Endothelial cell of umbilical vein (primary cell): Measurements from ENCODE around the gene ARF1. TPM values are rescaled to one million over a fixed set of nuclear protein-coding genes. Genes with fewer than 3 reads are reported as not detected.

Experiments
- BruUV-seq: library from RNA; stranded (reverse); fragments of 400-500 nt; replicated peaks from 2 replicates; lab custom pipeline; 2021; lab: Mats Ljungman, UMichigan
- CTCF ChIA-PET: fragments of 300-600, 350-600 bp; sonication (Branson Sonifier 250); formaldehyde crosslinking; loops from one replicate; lab custom pipeline; 2021; ENCODE audit warnings: antibody characterized with exemption, inconsistent platforms; lab: Charles Lee
- POLR2A ChIA-PET: fragments of 300-600, 350-600 bp; sonication (Branson Sonifier 250); formaldehyde crosslinking; loops from one replicate; lab custom pipeline; 2021; ENCODE audit warnings: antibody characterized with exemption, inconsistent platforms; lab: Charles Lee
- DNase-seq: peaks from one replicate; pipeline ENCODE4 v3.0.0-alpha.2; 2011; ENCODE audit warnings: low read depth, low spot score
- FAIRE-seq: peaks from 2 replicates; lab custom pipeline; 2011; peaks lifted over from hg19 to GRCh38; lab: Jason Lieb, UNC
- H2AFZ ChIP-seq: 2 replicates; pipeline ENCODE4 v1.6.0; 2012; ENCODE audit warnings: low read depth, low read length, control low read depth, inconsistent platforms
- H3K27ac ChIP-seq: 2 replicates; pipeline ENCODE4 v1.5.1; 2011; ENCODE audit warnings: low read depth, mild to moderate bottlenecking, control low read depth, low read length, moderate library complexity; ENCODE audit not compliant: insufficient read depth
- H3K27me3 ChIP-seq, 2 experiments: 2 replicates each; pipeline versions ENCODE4 v1.6.0 to v1.6.1; 2011; ENCODE audit warnings: low read length in 2 of 2, mixed read lengths in 1 of 2; ENCODE audit not compliant: control insufficient read depth in 2 of 2, insufficient read depth in 2 of 2
- H3K36me3 ChIP-seq, 2 experiments: 2 replicates in 1 of 2; 3 replicates in 1 of 2; pipeline ENCODE4 v1.5.1; 2011; ENCODE audit warnings: low read length in 2 of 2, mild to moderate bottlenecking in 1 of 2, moderate library complexity in 1 of 2; ENCODE audit not compliant: control insufficient read depth in 2 of 2, insufficient read depth in 2 of 2; ENCODE audit errors: extremely low read depth in 1 of 2
- H3K4me1 ChIP-seq: 3 replicates; pipeline ENCODE4 v1.5.1; 2011; ENCODE audit warnings: mild to moderate bottlenecking, low read length; ENCODE audit not compliant: control insufficient read depth, insufficient read depth; ENCODE audit errors: extremely low read depth
- H3K4me2 ChIP-seq: 2 replicates; pipeline ENCODE4 v1.6.1; 2011; ENCODE audit warnings: low read length, control low read depth, mixed read lengths; ENCODE audit not compliant: insufficient read depth
- H3K4me3 ChIP-seq, 3 experiments: fragments of 200-600 bp in 1 of 3; sonication (generic), shearing (Covaris generic) in 1 of 3; replicated peaks in 1 of 3; 2 replicates each; pipeline ENCODE4 v1.5.1; 2011 to 2016; ENCODE audit warnings: control low read depth in 3 of 3, low read length in 3 of 3, mild to moderate bottlenecking in 2 of 3, inconsistent platforms in 1 of 3, low read depth in 1 of 3, moderate library complexity in 1 of 3; ENCODE audit not compliant: insufficient read depth in 1 of 3
- H3K79me2 ChIP-seq: 2 replicates; pipeline ENCODE4 v1.6.0; 2012; ENCODE audit warnings: low read length, inconsistent platforms; ENCODE audit not compliant: control insufficient read depth, insufficient read depth
- H3K9ac ChIP-seq: replicated peaks from 2 replicates; pipeline ENCODE3; 2011; ENCODE audit warnings: low read length, control low read depth; ENCODE audit not compliant: insufficient read depth; ENCODE audit errors: extremely low read depth
- H3K9me1 ChIP-seq: replicated peaks from 3 replicates; pipeline ENCODE4 v1.6.0; 2011; ENCODE audit warnings: mild to moderate bottlenecking, low read length; ENCODE audit not compliant: control insufficient read depth, insufficient read depth; ENCODE audit errors: extremely low read depth
- H3K9me3 ChIP-seq: replicated peaks from 2 replicates; pipeline ENCODE4 v1.5.1; 2012; ENCODE audit warnings: low read length, inconsistent platforms; ENCODE audit not compliant: control insufficient read depth, insufficient read depth
- H4K20me1 ChIP-seq: replicated peaks from 2 replicates; pipeline ENCODE3; 2011; ENCODE audit warnings: mild to moderate bottlenecking, low read length; ENCODE audit not compliant: control insufficient read depth, insufficient read depth; ENCODE audit errors: extremely low read depth
- EZH2 ChIP-seq: IDR thresholded peaks from 2 replicates; pipeline ENCODE4 v1.6.1; 2012; ENCODE audit warnings: borderline replicate concordance, low read depth, mild to moderate bottlenecking, moderate library complexity, low read length, inconsistent platforms; ENCODE audit not compliant: severe bottlenecking
- FOS ChIP-seq: IDR thresholded peaks from 2 replicates; pipeline ENCODE4 v1.6.1; 2011; ENCODE audit warnings: mild to moderate bottlenecking, low read length, moderate library complexity, borderline replicate concordance; ENCODE audit not compliant: insufficient read depth
- GATA2 ChIP-seq: IDR thresholded peaks from 2 replicates; pipeline ENCODE4 v1.7.0; 2011; ENCODE audit warnings: low read depth, mild to moderate bottlenecking, moderate library complexity, mixed read lengths, low read length; ENCODE audit not compliant: insufficient read length, insufficient read depth
- JUN ChIP-seq: IDR thresholded peaks from 2 replicates; pipeline ENCODE4 v1.6.1; 2011; ENCODE audit warnings: borderline replicate concordance, low read depth; ENCODE audit not compliant: insufficient read length, insufficient read depth
- MAX ChIP-seq: IDR thresholded peaks from 2 replicates; pipeline ENCODE4 v1.6.1; 2011; ENCODE audit not compliant: insufficient read depth, insufficient read length
- MYC ChIP-seq: IDR thresholded peaks from one replicate; pipeline ENCODE4 v1.6.1; 2011; ENCODE audit warnings: mild to moderate bottlenecking, low read depth, low read length
- POLR2A ChIP-seq: IDR thresholded peaks from 2 replicates; pipeline ENCODE4 v1.6.1; 2012; ENCODE audit warnings: low read depth, mild to moderate bottlenecking, control low read depth, low read length
- POLR2AphosphoS5 ChIP-seq: IDR thresholded peaks from 2 replicates; pipeline ENCODE4 v1.6.1; 2012; ENCODE audit warnings: low read depth, mild to moderate bottlenecking, control low read depth, low read length, moderate library complexity; ENCODE audit not compliant: insufficient read depth
- dilution Hi-C: fragments of 300-500 bp; cut with MboI; formaldehyde crosslinking; loops from one replicate; pipeline ENCODE4 v1.15.0; 2019; ENCODE audit warnings: low sequenced_read_pairs; ENCODE audit not compliant: extremely low pct_ligation_motif_present
- intact Hi-C: fragments of 100-400 bp; cut with micrococcal nuclease; formaldehyde crosslinking; loops from one replicate; pipeline ENCODE4 v1.10.0; 2022
- polyA plus RNA-seq, 4 experiments: library from polyadenylated mRNA; depleted of rRNA in 3 of 4; stranded (reverse) in 3 of 4; unstranded in 1 of 4; fragments of >200 nt; gene quantifications; 2 replicates each; pipeline versions ENCODE4 v1.2.1 to v1.2.3, GENCODE V29; 2011 to 2012; ENCODE audit warnings: missing spikeins in 1 of 4
- total RNA-seq: library from RNA; stranded (reverse); gene quantifications from 2 replicates; pipeline ENCODE4 v1.2.3, GENCODE V29; 2021
- TF ChIP-seq, protein P1 (sequence below), 2 donors: IDR thresholded peaks; 1 replicate in 1 of 2; 2 replicates in 1 of 2; pipeline ENCODE4 v1.5.1; 2011; ENCODE audit warnings: low read length in 2 of 2, mild to moderate bottlenecking in 2 of 2, moderate library complexity in 2 of 2, control low read depth in 1 of 2, inconsistent platforms in 1 of 2, low read depth in 1 of 2; ENCODE audit not compliant: insufficient read depth in 1 of 2; ENCODE audit errors: extremely low read depth in 1 of 2

Gene ARF1
- total and polyA plus RNA-seq, 2 donors (not counting 3 experiments of a cell fraction or from before 2014, with no cell fraction given): 499 to 844 TPM

- no peak overlapping the region for H3K4me3 ChIP-seq
- POLR2A ChIA-PET: no interaction called here
- TF ChIP-seq POLR2AphosphoS5 (no peak), GATA2 (no peak), MAX (no peak), MYC (no peak), EZH2 (no peak), FOS (no peak), JUN (no peak), POLR2A (no peak)
- TF ChIP-seq, protein P1, sequence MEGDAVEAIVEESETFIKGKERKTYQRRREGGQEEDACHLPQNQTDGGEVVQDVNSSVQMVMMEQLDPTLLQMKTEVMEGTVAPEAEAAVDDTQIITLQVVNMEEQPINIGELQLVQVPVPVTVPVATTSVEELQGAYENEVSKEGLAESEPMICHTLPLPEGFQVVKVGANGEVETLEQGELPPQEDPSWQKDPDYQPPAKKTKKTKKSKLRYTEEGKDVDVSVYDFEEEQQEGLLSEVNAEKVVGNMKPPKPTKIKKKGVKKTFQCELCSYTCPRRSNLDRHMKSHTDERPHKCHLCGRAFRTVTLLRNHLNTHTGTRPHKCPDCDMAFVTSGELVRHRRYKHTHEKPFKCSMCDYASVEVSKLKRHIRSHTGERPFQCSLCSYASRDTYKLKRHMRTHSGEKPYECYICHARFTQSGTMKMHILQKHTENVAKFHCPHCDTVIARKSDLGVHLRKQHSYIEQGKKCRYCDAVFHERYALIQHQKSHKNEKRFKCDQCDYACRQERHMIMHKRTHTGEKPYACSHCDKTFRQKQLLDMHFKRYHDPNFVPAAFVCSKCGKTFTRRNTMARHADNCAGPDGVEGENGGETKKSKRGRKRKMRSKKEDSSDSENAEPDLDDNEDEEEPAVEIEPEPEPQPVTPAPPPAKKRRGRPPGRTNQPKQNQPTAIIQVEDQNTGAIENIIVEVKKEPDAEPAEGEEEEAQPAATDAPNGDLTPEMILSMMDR (IDR thresholded peaks at IDR 0.05; ENCODE audit: extremely low read depth in 1 of 2, insufficient read depth in 1 of 2, low read depth in 1 of 2, low read length in 2 of 2): no peak
- BruUV-seq: no TSS peak
- CTCF ChIA-PET: no interaction called here
- dilution Hi-C loops: no loop called here
- DNase-seq (no peak), FAIRE-seq (no peak)
- H3K4me2 ChIP-seq: no peak overlapping the region
- H3K36me3 ChIP-seq: no peaks in the 10 kb centered on the region
- no peaks in the 10 kb centered on the region for H3K4me1 ChIP-seq
- H4K20me1 ChIP-seq: no peaks in the 10 kb centered on the region
- no peaks in the 10 kb centered on the region for H3K9me1 ChIP-seq
- H3K9me3 ChIP-seq: no peaks in the 10 kb centered on the region
- intact Hi-C loops: no loop called here
- no peak overlapping the region for H3K27ac ChIP-seq
- no peaks in the 10 kb centered on the region for H3K79me2 ChIP-seq
- no peak overlapping the region for H3K9ac ChIP-seq
- peaks cover 3 to 6% of the 10 kb centered on the region in 2 experiments for H3K27me3 ChIP-seq
- H2AFZ ChIP-seq: no peak overlapping the region
Measured at GRCh38 chr1:228066416-228066815, 16.1 kb upstream of the ARF1 start.
